Thyroid gland (tissue), 4 donors: ENCODE measurements around the gene ERVMER34-1.

Experiments used
- CTCF ChIP-seq, 6 experiments: fragments of 200-600 bp in 3 of 6; fragments of 450-650 bp in 3 of 6; sonication (generic) in 3 of 6; IDR thresholded peaks; one replicate each; pipeline ENCODE4 v1.5.1; 2016 to 2019; ENCODE audit warnings: antibody characterized with exemption in 6 of 6, mild to moderate bottlenecking in 2 of 6, inconsistent platforms in 1 of 6, moderate library complexity in 1 of 6
- POLR2A ChIP-seq, 2 donors: fragments of 450-650 bp; IDR thresholded peaks; one replicate each; pipeline ENCODE4 v1.6.1; 2017; ENCODE audit warnings: antibody characterized with exemption in 2 of 2, mild to moderate bottlenecking in 2 of 2, moderate library complexity in 1 of 2

GRCh38 chr4:52780206-52780605, 29.0 kb upstream of the ERVMER34-1 start:
- TF ChIP-seq CTCF (IDR thresholded peaks at IDR 0.05) (no peak), POLR2A (IDR thresholded peaks at IDR 0.05) (no peak)
